Upper lobe of left lung (tissue), 6 donors: ENCODE results near the gene RGS7. TPM values are rescaled to one million over a fixed set of nuclear protein-coding genes. Genes with fewer than 3 reads are reported as not detected.
A peak's percentile ranks its signal among the peaks of the same experiment; 100 is the strongest.
"Not testable (repeated sequence)": the region's sequence is repeated elsewhere in the genome, so short reads cannot be mapped to it uniquely, and the experiment has no call there.

Experiments used
- ATAC-seq, 2 donors: fragments of 200-7000 bp; cut with Tn5 transposase; one replicate each; pipeline ENCODE4 v1.9.1; 2022; ENCODE audit warnings: mild to moderate bottlenecking in 2 of 2, moderate library complexity in 2 of 2; ENCODE audit not compliant: low FRiP score in 2 of 2
- DNase-seq, 2 donors: peaks; one replicate each; pipeline ENCODE4 v3.0.0-alpha.2; 2019 to 2020
- H3K27ac ChIP-seq, 4 donors: fragments of 200-600 bp; sonication (generic); one replicate each; pipeline ENCODE4 v1.5.1; 2016 to 2019
- H3K27me3 ChIP-seq, 4 donors: fragments of 200-600 bp; sonication (generic); one replicate each; pipeline ENCODE4 v1.5.1; 2017 to 2019
- H3K36me3 ChIP-seq, 4 donors: fragments of 200-600 bp; sonication (generic); one replicate each; pipeline ENCODE4 v1.5.1; 2016 to 2019
- H3K4me1 ChIP-seq, 4 donors: fragments of 200-600 bp; sonication (generic); one replicate each; pipeline ENCODE4 v1.5.1; 2018 to 2019
- H3K4me3 ChIP-seq, 4 donors: fragments of 200-600 bp; sonication (generic); one replicate each; pipeline ENCODE4 v1.5.1; 2017 to 2019; ENCODE audit warnings: mild to moderate bottlenecking in 2 of 4, moderate library complexity in 1 of 4
- H3K9me3 ChIP-seq, 4 donors: fragments of 200-600 bp; sonication (generic); one replicate each; pipeline ENCODE4 v1.5.1; 2018 to 2019
- CTCF ChIP-seq, 6 experiments: fragments of 450-650 bp in 4 of 6; fragments of 200-600 bp in 2 of 6; sonication (generic) in 2 of 6; IDR thresholded peaks; one replicate each; pipeline ENCODE4 v1.5.1; 2016 to 2019; ENCODE audit warnings: antibody characterized with exemption in 6 of 6
- EP300 ChIP-seq, 4 donors: sonication (generic); formaldehyde crosslinking; IDR thresholded peaks; one replicate each; pipeline ENCODE4 v1.5.1; 2017; ENCODE audit warnings: antibody characterized with exemption in 4 of 4, control low read depth in 2 of 4
- POLR2A ChIP-seq, 4 donors: fragments of 450-650 bp; IDR thresholded peaks; one replicate each; pipeline ENCODE4 v1.5.1; 2016 to 2017; ENCODE audit warnings: antibody characterized with exemption in 4 of 4, mild to moderate bottlenecking in 2 of 4
- POLR2AphosphoS5 ChIP-seq, 2 donors: sonication (generic); formaldehyde crosslinking; IDR thresholded peaks; one replicate each; pipeline ENCODE4 v1.5.1; 2017; ENCODE audit warnings: antibody characterized with exemption in 2 of 2
- WGBS, 2 donors: methylation state at CpG; one replicate each; pipeline ENCODE4 v1.1.5; 2017 to 2018; 5-methylcytosine and 5-hydroxymethylcytosine counted together
- total RNA-seq, 6 donors: library from RNA; depleted of rRNA in 4 of 6; stranded (reverse); fragments of >200 nt in 4 of 6; gene quantifications; one replicate each; pipeline versions ENCODE4 v1.1.0 to v1.2.1, GENCODE V29; 2016 to 2021
- donor health status: DM: no; HTN: no; CAD: no; lungs with moderate emphysema.
- donor health status: DM: no; HTN: yes; CAD: no; lungs with severe emphysema.

RGS7 gene
- total RNA-seq, 6 donors from 2014 or later = 0.15 TPM; not detected in 5

GRCh38 chr1:241221319-241221718 is 135.7 kb downstream of the RGS7 start:
- Histone ChIP-seq H3K27ac (no peak overlapping the region), H3K27me3 (no peaks in the 10 kb centered on the region), H3K4me3 (no peak overlapping the region), H3K9me3 (peaks cover 0 to 4% (median 0%) of the 10 kb centered on the region in 4 donors), H3K4me1 (no peaks in the 10 kb centered on the region), H3K36me3 (no peaks in the 10 kb centered on the region)
- TF ChIP-seq POLR2A (IDR thresholded peaks at IDR 0.05) (no peak), POLR2AphosphoS5 (IDR thresholded peaks at IDR 0.05) (no peak), CTCF (IDR thresholded peaks at IDR 0.05) (no peak), EP300 (IDR thresholded peaks at IDR 0.05) (no peak)
- 68 to 74% methylated on average over 6 of the region's 6 CpGs for WGBS, 2 donors
- no peak for DNase-seq
- no peak for ATAC-seq

GRCh38 chr1:241220913-241221312 is 136.1 kb downstream of the RGS7 start:
- not testable (repeated sequence) for H3K27ac ChIP-seq, H3K9me3 ChIP-seq, H3K27me3 ChIP-seq, DNase-seq, H3K36me3 ChIP-seq, ATAC-seq, H3K4me3 ChIP-seq, H3K4me1 ChIP-seq
- 83 to 93% methylated on average over 1 of the region's 1 CpG for WGBS, 2 donors

GRCh38 chr1:241219449-241219848 is 137.6 kb downstream of the RGS7 start:
- no peak for TF ChIP-seq POLR2AphosphoS5 (IDR thresholded peaks at IDR 0.05)
- TF ChIP-seq CTCF (IDR thresholded peaks at IDR 0.05) = no peak
- no peak for TF ChIP-seq POLR2A (IDR thresholded peaks at IDR 0.05)
- TF ChIP-seq EP300 (IDR thresholded peaks at IDR 0.05) = no peak
- Histone ChIP-seq H3K27ac (no peak overlapping the region), H3K36me3 (no peaks in the 10 kb centered on the region), H3K9me3 (peaks cover 0 to 4% (median 0%) of the 10 kb centered on the region in 4 donors), H3K27me3 (no peaks in the 10 kb centered on the region), H3K4me1 (no peaks in the 10 kb centered on the region), H3K4me3 (no peak overlapping the region)
- ATAC-seq (no peak), DNase-seq (no peak)
- 62 to 68% methylated on average over 2 of the region's 2 CpGs for WGBS, 2 donors

- WGBS, 2 donors = 50 to 64% methylated on average over 2 of the region's 2 CpGs
- no peak for DNase-seq
- ATAC-seq = no peak
- Histone ChIP-seq H3K27me3 (no peaks in the 10 kb centered on the region), H3K27ac (no peak overlapping the region), H3K4me1 (no peaks in the 10 kb centered on the region), H3K4me3 (no peak overlapping the region), H3K36me3 (no peaks in the 10 kb centered on the region), H3K9me3 (peaks cover 0 to 4% (median 0%) of the 10 kb centered on the region in 4 donors)
- TF ChIP-seq EP300 (IDR thresholded peaks at IDR 0.05) = no peak
Measured at GRCh38 chr1:241217516-241217915, 139.5 kb downstream of the RGS7 start.

- H3K27me3 ChIP-seq = no peaks in the 10 kb centered on the region
- peak overlapping the region in 2 of 4 donors; percentile 3 to 10 for H3K27ac ChIP-seq
- no peak for TF ChIP-seq EP300 (IDR thresholded peaks at IDR 0.05)
- TF ChIP-seq POLR2A (IDR thresholded peaks at IDR 0.05) = no peak
- no peak for TF ChIP-seq CTCF (IDR thresholded peaks at IDR 0.05)
- no peak for TF ChIP-seq POLR2AphosphoS5 (IDR thresholded peaks at IDR 0.05)
- DNase-seq (peak in 1 of 2 donors; percentile 36), ATAC-seq (no peak)
- peaks cover 0 to 4% (median 0%) of the 10 kb centered on the region in 4 donors for H3K9me3 ChIP-seq
- no peak overlapping the region for H3K4me3 ChIP-seq
- H3K4me1 ChIP-seq = no peaks in the 10 kb centered on the region
- WGBS, 2 donors = 55 to 69% methylated on average over 9 of the region's 9 CpGs
- H3K36me3 ChIP-seq = no peaks in the 10 kb centered on the region
Measured at GRCh38 chr1:241215683-241216082, 141.3 kb downstream of the RGS7 start.

GRCh38 chr1:241215203-241215602 is 141.8 kb downstream of the RGS7 start:
- peak; percentile 39 to 60 for ATAC-seq
- no peaks in the 10 kb centered on the region for H3K4me1 ChIP-seq
- H3K36me3 ChIP-seq = no peaks in the 10 kb centered on the region
- peaks cover 0 to 4% (median 0%) of the 10 kb centered on the region in 4 donors for H3K9me3 ChIP-seq
- H3K4me3 ChIP-seq = no peak overlapping the region
- H3K27ac ChIP-seq = no peak overlapping the region
- DNase-seq = peak in 1 of 2 donors; percentile 24
- no peak for TF ChIP-seq POLR2A (IDR thresholded peaks at IDR 0.05)
- TF ChIP-seq POLR2AphosphoS5 (IDR thresholded peaks at IDR 0.05) = no peak
- TF ChIP-seq EP300 (IDR thresholded peaks at IDR 0.05) = peak in 1 of 4 donors; percentile 29
- TF ChIP-seq CTCF (IDR thresholded peaks at IDR 0.05) = no peak
- 4 to 8% methylated on average over 4 of the region's 4 CpGs for WGBS, 2 donors
- no peaks in the 10 kb centered on the region for H3K27me3 ChIP-seq
